Measurements from ENCODE around the gene RPL29. TPM values are rescaled to one million over a fixed set of nuclear protein-coding genes. Genes with fewer than 3 reads are reported as not detected.

RPL29 gene
- polyA plus RNA-seq, 1 experiment = 1,368 TPM

DNA sequence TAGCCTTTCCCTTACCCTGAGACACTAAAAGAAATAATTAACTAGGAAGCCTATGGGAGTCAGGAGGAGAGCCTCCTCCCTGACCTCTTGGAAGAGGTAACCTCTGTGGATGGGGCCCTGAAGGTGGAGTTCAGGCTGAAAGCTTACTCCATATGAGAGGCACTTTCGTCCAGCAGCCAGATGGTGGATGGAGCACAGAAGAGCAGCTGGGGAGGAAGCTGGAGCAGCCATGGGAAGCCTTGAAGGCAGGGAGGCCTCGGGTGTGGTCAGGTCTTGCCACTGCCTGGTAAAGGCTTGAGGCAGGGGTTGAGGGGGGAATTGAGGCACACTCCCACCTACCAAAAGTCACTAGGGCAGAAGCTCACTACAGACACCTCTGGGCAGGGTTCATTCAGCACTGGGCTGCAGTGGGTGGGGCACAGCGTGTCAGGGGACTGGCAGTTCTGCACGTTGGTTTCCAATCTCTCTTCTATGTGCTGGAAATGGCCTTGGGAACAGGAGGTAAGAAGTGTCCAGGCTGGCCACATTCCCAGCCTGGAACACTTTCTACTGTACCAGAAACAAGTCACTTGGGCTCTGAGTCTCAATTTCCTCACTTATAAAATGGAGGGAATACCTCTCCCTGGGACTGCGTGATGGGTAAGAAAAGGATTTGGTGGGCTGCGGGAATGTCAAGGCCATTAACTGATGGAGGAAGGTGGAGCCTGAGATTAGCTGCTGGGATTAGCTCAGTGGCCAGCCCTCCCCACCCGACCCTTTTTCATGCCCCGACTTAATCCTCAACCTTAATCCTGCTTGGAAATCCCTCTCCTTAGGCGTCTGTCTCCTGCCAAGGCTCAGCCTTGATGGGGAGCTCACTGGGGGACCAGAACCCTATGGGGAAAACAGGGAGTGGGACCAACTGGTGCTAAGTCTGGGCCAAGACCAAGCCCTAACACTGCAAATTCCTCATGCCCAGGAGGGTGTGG lies 33.8 kb downstream of the RPL29 start:
- DNase-seq (ENCODE audit: low read depth, low spot score) = no peak
- ChIA-PET POLR2A (interaction anchor here (0.7 to 1.2 kb wide), 2 partner anchors 12 to 131 kb away, joined by 3 to 5 read pairs; partner anchors contain the start of gene ABHD14B), CTCF (interaction anchor here (1.0 to 2.6 kb wide), 3 partner anchors 12 to 20 kb away, joined by 3 to 10 read pairs (median 3); partner anchors contain the start of gene RRP9)
- no peak overlapping the region for H3K27ac ChIP-seq (ENCODE audit: low read depth, low read length)
- no peak overlapping the region for H3K4me3 ChIP-seq (ENCODE audit: low read depth, low read length)
- TF ChIP-seq, protein P1, sequence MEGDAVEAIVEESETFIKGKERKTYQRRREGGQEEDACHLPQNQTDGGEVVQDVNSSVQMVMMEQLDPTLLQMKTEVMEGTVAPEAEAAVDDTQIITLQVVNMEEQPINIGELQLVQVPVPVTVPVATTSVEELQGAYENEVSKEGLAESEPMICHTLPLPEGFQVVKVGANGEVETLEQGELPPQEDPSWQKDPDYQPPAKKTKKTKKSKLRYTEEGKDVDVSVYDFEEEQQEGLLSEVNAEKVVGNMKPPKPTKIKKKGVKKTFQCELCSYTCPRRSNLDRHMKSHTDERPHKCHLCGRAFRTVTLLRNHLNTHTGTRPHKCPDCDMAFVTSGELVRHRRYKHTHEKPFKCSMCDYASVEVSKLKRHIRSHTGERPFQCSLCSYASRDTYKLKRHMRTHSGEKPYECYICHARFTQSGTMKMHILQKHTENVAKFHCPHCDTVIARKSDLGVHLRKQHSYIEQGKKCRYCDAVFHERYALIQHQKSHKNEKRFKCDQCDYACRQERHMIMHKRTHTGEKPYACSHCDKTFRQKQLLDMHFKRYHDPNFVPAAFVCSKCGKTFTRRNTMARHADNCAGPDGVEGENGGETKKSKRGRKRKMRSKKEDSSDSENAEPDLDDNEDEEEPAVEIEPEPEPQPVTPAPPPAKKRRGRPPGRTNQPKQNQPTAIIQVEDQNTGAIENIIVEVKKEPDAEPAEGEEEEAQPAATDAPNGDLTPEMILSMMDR (IDR thresholded peaks at IDR 0.05; ENCODE audit: low read depth, low read length) = no peak
- H3K27me3 ChIP-seq (ENCODE audit: control insufficient read depth, insufficient read depth, low read length) = no peaks in the 10 kb centered on the region
- H3K9me3 ChIP-seq (ENCODE audit: control insufficient read depth, insufficient read depth, low read length) = no peaks in the 10 kb centered on the region; the same call in 1 of the 2 replicates

DNA sequence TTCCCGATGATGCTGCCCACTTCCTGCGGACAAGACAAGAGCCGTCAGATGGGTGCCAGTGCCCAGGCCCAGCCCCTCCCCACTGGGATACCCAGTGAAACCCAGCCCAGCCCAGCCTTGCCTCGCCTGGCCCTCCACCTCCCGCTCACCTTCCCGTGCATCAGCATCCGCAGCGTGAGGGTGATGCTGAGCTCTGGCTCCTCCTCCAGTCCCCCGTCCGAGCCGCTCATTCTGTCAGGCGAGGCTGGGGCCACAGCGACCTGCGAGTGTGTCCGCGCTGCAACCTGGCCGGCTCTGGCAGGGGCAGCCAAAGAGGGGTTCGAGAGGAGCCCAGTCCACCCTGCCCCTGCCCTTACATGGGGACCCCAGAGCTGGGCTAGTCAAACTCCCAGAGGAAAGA lies 34.7 kb downstream of the RPL29 start:
- no peak overlapping the region for H3K4me3 ChIP-seq (ENCODE audit: low read depth, low read length)
- no peaks in the 10 kb centered on the region; the same call in 1 of the 2 replicates for H3K9me3 ChIP-seq (ENCODE audit: control insufficient read depth, insufficient read depth, low read length)
- ChIA-PET CTCF (interaction anchor here (1.4 kb wide), 1 partner anchor 12 kb away, joined by 3 read pairs; no protein-coding TSS in a partner anchor), POLR2A (no interaction called here)
- TF ChIP-seq, protein P1 (IDR thresholded peaks at IDR 0.05; ENCODE audit: low read depth, low read length) = no peak
- DNase-seq (ENCODE audit: low read depth, low spot score) = no peak
- H3K27ac ChIP-seq (ENCODE audit: low read depth, low read length) = no peak overlapping the region
- H3K27me3 ChIP-seq (ENCODE audit: control insufficient read depth, insufficient read depth, low read length) = no peaks in the 10 kb centered on the region

DNA sequence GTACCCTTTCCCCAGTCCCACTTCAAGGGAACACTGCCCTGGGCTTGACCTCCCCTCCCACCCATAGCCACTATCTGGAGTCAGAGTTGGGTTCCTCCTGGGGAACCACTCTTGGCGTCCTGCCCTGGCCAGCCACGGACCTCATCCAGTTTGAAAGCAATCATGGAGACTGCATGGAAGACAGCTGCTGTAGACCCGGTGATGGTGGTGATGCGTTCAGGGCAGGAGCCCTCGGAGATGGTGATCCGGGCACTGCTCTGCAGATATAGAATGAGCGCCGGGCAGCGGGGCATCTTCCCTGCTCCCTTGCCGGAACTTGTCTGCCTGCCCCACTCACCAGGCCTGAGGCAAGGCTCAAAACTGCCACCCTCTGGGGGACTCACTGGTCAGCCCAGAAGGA lies 35.3 kb downstream of the RPL29 start:
- Histone ChIP-seq H3K27ac (ENCODE audit: low read depth, low read length) (no peak overlapping the region), H3K27me3 (ENCODE audit: control insufficient read depth, insufficient read depth, low read length) (no peaks in the 10 kb centered on the region), H3K9me3 (ENCODE audit: control insufficient read depth, insufficient read depth, low read length) (no peaks in the 10 kb centered on the region; the same call in 1 of the 2 replicates), H3K4me3 (ENCODE audit: low read depth, low read length) (no peak overlapping the region)
- TF ChIP-seq, protein P1 (IDR thresholded peaks at IDR 0.05; ENCODE audit: low read depth, low read length) = no peak
- ChIA-PET CTCF (no interaction called here), POLR2A (no interaction called here)
- DNase-seq (ENCODE audit: low read depth, low spot score) = no peak

DNA sequence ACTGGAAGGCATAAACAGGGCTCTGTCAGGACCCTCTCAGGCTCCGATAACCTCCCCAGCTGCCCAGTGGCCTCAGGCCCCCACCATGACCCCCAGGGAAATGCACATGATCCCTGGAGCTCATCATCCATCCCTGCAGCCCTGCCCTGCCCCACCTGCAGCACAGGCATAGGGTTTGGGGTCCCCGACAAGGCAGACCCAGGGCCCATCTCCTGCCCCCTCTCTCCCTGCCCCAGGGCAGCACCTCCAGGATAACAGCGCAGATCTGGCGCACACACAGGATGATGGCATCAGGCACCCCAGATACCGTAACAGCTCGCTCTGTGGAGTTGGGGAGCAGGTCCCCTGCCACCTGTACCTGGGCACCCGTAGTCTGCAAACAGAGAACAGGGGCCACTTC lies 36.0 kb downstream of the RPL29 start:
- H3K9me3 ChIP-seq (ENCODE audit: control insufficient read depth, insufficient read depth, low read length) = no peaks in the 10 kb centered on the region; the same call in 1 of the 2 replicates
- TF ChIP-seq, protein P1 (IDR thresholded peaks at IDR 0.05; ENCODE audit: low read depth, low read length) = no peak
- no peak overlapping the region for H3K27ac ChIP-seq (ENCODE audit: low read depth, low read length)
- ChIA-PET CTCF (no interaction called here), POLR2A (no interaction called here)
- H3K27me3 ChIP-seq (ENCODE audit: control insufficient read depth, insufficient read depth, low read length) = no peaks in the 10 kb centered on the region
- DNase-seq (ENCODE audit: low read depth, low spot score) = no peak
- no peak overlapping the region for H3K4me3 ChIP-seq (ENCODE audit: low read depth, low read length)

Measured in AG04450 (cell line).